A549 treated with dexamethasone at 1 μM for 4 hours (cell line): ENCODE data around the gene FZD8. TPM values are rescaled to one million over a fixed set of nuclear protein-coding genes. Genes with fewer than 3 reads are reported as not detected.

Source experiments
- total RNA-seq: library from RNA; stranded (reverse); fragments of 200-300 nt; extraction: Qiagen RNA extraction; gene quantifications from 5 replicates; pipeline ENCODE4 v1.2.3, GENCODE V29; 2022

The FZD8 gene, protein sequence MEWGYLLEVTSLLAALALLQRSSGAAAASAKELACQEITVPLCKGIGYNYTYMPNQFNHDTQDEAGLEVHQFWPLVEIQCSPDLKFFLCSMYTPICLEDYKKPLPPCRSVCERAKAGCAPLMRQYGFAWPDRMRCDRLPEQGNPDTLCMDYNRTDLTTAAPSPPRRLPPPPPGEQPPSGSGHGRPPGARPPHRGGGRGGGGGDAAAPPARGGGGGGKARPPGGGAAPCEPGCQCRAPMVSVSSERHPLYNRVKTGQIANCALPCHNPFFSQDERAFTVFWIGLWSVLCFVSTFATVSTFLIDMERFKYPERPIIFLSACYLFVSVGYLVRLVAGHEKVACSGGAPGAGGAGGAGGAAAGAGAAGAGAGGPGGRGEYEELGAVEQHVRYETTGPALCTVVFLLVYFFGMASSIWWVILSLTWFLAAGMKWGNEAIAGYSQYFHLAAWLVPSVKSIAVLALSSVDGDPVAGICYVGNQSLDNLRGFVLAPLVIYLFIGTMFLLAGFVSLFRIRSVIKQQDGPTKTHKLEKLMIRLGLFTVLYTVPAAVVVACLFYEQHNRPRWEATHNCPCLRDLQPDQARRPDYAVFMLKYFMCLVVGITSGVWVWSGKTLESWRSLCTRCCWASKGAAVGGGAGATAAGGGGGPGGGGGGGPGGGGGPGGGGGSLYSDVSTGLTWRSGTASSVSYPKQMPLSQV
- total RNA-seq, result 3.0 to 5.3 TPM (median 4.2 TPM) in 5 replicates

DNA sequence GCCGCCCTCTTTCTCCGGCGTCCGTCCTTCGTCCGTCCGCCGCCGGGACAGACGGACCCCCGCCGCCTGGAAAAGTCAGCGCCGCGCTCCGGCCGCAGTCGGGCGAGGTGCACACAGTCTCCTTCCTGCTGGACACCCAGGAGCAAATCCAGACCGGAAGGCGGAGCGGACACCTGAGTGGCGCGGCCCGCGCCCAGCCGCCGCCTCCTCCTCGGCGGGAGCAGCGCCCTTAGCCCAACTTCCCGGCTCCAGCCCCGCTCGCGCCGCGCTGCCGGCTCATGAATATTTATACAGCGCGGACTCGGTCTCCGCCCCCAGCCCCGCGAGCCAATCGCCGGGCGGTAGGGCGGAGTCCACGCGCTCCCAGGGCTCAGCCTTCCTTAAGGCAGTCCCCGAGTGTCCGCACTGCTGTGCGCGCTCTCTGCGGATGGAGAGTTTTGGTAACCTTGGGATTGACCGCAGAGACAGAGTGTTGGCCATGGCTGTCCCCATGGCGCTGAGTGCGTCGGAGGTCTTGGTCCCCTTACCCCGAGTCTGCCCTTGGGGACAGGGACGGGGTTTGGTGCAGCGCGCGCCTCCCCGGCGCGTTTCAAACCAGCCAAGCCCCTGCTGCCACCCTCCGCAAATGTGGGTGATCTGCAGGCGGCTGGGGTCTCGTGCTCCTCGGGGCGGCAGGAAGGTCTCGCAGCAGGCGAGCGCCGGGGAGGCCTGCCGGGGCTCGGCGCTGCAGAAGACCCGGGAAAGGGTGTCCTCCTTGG, at the start of gene FZD8:
TSS of gene FZD8 (minus strand) at position 262 of the 758 bp plus-strand sequence. CDS start 867 bp downstream, outside the sequence.

DNA sequence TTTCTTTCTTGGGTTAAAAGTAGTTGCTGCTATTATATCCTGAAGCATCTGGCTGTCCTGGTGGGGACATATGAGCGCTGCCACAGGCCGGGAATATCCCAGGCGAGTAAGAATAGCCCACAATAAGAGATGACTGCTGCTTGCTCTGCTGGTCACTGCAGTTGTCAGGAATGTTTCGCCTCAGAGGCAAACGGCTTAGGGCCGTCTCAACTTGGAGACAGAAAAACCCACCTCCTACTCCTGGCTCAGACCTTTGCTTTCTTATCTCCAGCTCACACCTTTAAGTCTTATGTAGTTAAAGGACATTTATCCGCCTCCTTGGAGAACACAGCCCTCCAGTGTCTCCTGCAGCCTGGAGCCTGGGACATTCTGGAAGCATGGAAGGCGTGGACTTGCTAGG, 36.9 kb downstream of the FZD8 start, which contains the start of gene GJD4:
TSS of gene GJD4 (plus strand) at position 151 of the 400 bp plus-strand sequence. CDS start at position 378, 227 bp downstream.

Other genes starting within 250 kb of the FZD8 start
- gene GJD4, start 37.0 kb downstream of the FZD8 start, total RNA-seq, result 0.05 to 0.06 TPM in 2 of 5 replicates, not detected in the others